HG02884 (cell line): Measurements from ENCODE around the gene CEP63.

Experiments used
- ATAC-seq: cut with Tn5 transposase; IDR thresholded peaks from one replicate; pipeline ENCODE4 v1.9.1; 2021; ENCODE audit warnings: mild to moderate bottlenecking, moderate library complexity; ENCODE audit not compliant: unreplicated experiment

CEP63 gene

GRCh38 chr3:134466331-134466730, 19.5 kb upstream of the CEP63 start:
- ATAC-seq = no peak

- no peak for ATAC-seq
Observed at GRCh38 chr3:134468519-134468918, 17.3 kb upstream of the CEP63 start.

- no peak for ATAC-seq
Observed at GRCh38 chr3:134471521-134472193, 14.2 kb upstream of the CEP63 start.

GRCh38 chr3:134472831-134473230, 13.0 kb upstream of the CEP63 start:
- no peak for ATAC-seq

GRCh38 chr3:134473868-134474546, 11.8 kb upstream of the CEP63 start:
- no peak for ATAC-seq

- ATAC-seq = no peak
Observed at GRCh38 chr3:134474956-134475355, 10.9 kb upstream of the CEP63 start.

GRCh38 chr3:134476306-134476705, 9.6 kb upstream of the CEP63 start:
- no peak for ATAC-seq

- ATAC-seq = no peak
Observed at GRCh38 chr3:134477002-134477401, 8.9 kb upstream of the CEP63 start.

GRCh38 chr3:134477938-134478337, 7.9 kb upstream of the CEP63 start:
- no peak for ATAC-seq

GRCh38 chr3:134480546-134480945, 5.3 kb upstream of the CEP63 start:
- ATAC-seq = no peak

- ATAC-seq = no peak
Observed at GRCh38 chr3:134481166-134481565, 4.7 kb upstream of the CEP63 start.

GRCh38 chr3:134482622-134483021, 3.2 kb upstream of the CEP63 start:
- ATAC-seq = no peak

GRCh38 chr3:134483195-134483900, 2.5 kb upstream of the CEP63 start:
- no peak for ATAC-seq

- no peak for ATAC-seq
Observed at GRCh38 chr3:134485075-134485717, 661 bp upstream of the CEP63 start.

GRCh38 chr3:134486577-134487041, 752 bp downstream of the CEP63 start:
- peak; percentile 13 for ATAC-seq

- no peak for ATAC-seq
Observed at GRCh38 chr3:134487406-134487805, 1.5 kb downstream of the CEP63 start.

GRCh38 chr3:134494495-134494894, 8.6 kb downstream of the CEP63 start:
- ATAC-seq = no peak

GRCh38 chr3:134495980-134496379, 10.1 kb downstream of the CEP63 start:
- ATAC-seq = no peak

- no peak for ATAC-seq
Observed at GRCh38 chr3:134496471-134497071, 10.7 kb downstream of the CEP63 start.

- no peak for ATAC-seq
Observed at GRCh38 chr3:134503266-134503665, 17.4 kb downstream of the CEP63 start.

GRCh38 chr3:134504132-134504531, 18.3 kb downstream of the CEP63 start:
- no peak for ATAC-seq
